HG03354 (cell line): Measurements from ENCODE around the gene UQCC5.

ENCODE experiments used
- ATAC-seq: cut with Tn5 transposase; IDR thresholded peaks from one replicate; pipeline ENCODE4 v1.9.1; 2021; ENCODE audit warnings: mild to moderate bottlenecking; ENCODE audit not compliant: unreplicated experiment, poor library complexity, severe bottlenecking

UQCC5 gene

DNA sequence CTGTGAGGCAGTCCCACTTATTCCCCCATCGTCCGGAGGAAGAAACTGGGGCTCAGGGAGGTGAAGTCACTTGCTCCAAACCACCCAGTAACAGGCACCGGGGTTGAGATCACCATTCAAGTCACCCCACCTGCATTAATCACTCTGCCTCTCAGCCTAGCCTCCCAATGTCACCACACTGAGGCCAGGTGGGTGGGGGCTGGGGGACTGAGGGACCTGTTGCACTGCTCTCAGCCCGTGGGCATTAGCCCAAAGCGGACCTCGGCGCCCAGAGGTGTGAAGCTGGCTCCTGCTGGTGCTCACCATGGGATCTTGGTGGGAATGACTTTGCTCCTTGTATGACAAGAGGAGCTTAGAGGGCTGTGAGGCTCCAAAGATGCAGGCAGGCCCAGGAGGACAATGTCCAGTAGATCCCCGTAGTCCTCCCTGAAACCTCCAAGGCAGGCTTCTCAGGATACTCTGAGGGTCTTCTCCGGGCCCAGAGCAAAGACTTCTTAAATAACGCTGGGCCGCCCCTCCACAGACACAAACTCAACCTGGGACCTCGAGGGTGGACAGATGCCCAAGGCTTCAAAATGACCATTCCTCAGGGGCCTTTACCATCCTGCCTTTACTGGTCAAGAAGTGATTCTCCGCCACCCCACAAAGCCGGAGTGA is 4.4 kb upstream of the UQCC5 start:
- no peak for ATAC-seq

DNA sequence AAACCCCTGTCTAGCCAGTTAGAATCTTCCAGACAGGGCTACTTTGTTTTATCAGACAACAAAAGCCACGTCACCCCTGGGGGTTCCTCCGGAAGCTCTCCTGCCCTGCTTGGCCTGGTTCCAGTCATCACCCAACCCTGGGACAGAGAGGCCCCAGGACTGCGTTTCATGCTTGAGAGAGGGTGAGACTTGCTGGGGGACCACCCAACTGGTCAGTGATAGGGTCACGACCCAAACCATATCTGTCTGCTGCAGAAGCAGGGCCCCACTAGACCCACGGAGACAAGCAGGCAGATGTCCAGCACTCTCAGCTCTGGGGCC is 3.9 kb upstream of the UQCC5 start:
- ATAC-seq: no peak

DNA sequence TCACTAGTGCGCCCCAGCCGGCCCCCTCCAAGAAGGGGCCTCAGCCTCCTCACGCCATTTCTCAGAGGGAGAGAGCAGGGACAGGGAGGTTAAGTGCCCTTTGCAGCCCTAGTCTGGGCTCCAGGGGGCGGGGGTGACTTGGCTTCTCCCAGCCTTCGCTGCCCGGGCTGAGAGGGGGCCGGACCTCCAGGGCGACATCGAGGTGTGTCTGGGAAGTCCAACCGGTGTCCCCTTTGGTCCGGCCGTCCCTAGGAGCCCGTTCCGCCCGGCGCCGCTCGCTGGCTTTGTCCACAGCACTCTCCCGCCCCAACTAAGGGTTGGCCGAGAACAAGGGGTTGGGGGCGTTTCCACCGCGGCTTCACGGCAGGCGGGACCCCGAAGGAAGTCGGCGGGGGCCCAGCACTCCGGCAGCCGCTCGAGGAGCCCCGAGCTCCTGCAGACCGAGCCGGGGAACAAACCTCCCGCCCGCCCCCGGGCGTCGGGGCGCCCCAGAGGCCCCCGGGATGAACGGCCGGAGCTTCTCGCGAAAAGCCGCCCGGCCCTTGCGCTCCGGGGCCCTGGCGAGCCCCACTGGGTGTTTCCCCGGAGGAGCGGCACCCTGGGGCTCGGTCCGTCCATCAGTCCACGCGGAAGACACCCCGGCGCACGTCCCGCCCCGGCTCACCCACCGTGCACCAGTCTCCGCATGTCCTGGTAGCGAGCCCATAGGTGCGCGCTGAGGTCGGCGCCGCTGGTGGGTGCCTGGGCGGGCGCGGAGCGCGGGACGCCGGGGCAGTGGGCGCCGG is 3.4 kb upstream of the UQCC5 start:
- peak; percentile 8 for ATAC-seq

DNA sequence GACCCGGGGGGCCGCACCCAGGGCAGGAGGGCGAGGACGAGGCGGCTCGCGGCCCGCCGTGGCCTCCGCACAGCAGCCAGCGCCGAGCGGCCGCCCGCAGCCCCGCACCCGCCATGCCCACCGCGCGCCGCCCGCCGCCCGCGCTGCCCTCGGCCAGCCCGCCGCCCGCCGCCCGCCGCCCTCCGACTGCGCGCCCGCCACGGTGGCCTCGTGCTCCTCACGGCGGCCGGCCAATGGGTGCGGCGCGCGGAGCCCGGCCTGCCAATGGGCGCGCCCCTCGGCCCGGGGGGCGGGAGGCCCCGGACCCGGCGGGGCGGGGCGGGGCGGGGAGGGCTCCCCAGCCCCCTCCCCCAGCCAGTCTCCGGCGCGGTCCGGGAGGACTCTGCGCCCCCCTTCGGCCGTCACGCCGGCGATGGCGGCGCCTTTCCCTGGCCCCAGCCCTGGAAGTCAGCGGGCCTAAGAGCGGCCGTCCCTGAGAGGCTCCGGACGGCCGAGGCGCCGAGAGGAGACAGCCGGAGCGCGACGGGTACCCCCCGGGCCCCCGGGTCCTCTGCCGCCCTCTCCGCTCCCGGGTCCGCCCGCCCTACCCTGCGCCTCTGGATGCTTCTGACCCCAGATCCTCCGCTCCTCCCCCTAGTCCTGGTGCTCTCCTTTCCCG is 2.7 kb upstream of the UQCC5 start, which contains the start of gene NT5DC2:
NT5DC2 (minus strand) TSS at position 235 of the 658 bp plus-strand sequence; CDS start at position 115, 120 bp downstream.
- ATAC-seq: peak; percentile 36

DNA sequence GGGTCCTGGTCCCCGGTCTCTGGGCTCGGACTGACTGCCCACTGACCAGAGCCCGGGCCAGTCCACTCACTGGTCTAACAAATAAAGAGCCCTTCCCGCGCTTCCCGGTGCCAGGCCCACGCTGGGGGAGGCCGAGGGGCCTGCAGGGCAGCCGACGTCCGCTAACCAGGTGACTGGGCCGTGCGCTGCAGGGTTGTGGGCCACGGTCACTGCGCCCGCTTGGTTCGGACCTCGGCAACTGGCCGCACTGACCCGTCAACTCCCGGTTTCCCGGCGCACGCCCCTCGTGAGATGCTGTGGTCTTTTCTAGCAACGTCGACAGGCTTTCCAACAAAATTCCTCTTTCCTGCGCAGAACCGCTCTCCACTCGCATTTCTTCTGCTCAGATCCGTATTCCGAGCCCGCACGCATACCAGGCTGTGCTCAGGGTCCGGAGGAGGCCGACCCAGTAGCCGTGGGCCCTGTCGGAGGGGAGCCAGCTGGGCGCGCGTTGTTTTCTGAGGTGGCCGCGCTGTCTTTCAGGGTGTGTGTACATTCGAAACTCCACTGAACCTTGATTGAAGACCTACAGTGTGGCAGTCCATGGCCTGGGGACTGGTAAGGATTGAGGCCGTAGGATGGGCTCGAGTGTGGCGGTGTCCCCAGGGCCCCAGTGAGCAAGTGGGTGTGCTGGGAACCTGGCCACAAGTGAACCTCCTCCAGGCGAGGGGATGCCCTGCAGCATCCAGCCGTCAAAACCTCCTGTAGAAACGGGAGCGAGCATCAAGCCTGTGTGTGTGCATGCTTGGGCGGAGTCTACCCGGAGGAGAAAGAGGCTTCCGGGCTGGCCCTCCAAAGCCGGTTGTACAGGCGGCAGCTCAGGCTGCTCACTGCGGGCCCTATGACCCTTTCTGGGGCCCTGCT is 1.9 kb upstream of the UQCC5 start:
- no peak for ATAC-seq

DNA sequence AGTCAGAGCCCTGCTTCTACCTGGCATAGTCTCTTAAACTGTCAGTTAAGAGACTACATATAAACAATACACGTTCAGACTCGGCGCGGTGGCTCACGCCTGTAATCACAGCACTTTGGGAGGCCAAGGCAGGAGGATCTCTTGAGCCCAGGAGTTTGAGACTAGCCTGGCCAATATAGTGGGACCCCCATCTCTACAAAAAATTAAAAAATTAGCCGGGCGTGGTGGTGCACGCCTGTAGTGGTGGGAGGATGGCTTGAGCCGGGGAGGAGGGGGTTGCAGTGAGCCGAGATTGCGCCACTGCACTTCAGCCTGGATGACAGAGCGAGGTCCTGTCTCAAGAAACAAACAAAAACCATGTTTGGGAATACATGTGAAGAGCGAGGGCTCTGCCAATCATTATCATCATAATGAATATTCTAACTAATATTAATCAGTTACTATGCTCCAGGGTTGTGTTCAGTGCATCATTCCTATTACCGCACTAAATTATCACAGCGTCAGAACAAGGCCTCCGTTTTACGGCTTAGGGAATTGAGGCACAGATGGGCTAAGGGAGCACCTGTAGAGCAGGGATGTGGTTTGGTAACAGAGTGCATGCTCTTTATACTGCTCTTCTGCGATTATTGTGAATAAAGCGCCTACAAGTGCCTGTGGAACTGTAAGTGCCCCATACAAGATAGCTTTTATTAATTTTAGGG is 844 bp upstream of the UQCC5 start:
- no peak for ATAC-seq

DNA sequence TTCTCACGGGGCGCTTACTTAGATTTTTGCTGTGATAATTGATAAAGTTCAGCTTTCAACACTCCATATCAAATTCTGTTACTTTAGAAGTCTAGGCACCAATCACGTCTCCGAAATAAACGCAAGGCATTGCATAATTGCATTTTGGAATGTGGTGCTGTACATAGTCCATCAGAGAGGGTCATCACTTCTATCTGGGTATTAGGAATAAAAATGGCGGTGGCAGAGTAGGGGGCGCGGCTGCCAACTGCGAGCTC is 365 bp upstream of the UQCC5 start:
- no peak for ATAC-seq

DNA sequence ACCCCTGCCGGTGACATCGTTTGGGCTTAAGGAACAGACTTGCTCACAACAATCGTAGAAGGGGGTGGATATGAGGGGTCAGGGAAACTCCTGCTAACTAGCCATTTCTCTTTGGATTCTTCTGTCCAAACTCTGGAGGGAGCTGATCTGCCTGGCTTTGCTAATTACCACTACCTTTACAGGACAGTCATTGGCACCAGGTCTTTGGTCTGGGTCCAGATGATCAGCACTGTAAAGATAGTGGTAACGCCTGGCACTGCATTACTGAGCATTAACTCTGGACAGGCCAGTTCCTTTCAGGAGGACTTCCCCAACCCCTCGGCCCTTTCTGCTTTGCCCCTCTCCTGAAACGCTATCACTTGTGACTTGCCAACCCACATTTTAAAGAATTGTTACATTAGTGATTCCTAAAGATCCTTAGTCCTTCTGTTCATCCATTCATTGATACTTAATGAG is 788 bp downstream of the UQCC5 start:
- ATAC-seq: no peak

DNA sequence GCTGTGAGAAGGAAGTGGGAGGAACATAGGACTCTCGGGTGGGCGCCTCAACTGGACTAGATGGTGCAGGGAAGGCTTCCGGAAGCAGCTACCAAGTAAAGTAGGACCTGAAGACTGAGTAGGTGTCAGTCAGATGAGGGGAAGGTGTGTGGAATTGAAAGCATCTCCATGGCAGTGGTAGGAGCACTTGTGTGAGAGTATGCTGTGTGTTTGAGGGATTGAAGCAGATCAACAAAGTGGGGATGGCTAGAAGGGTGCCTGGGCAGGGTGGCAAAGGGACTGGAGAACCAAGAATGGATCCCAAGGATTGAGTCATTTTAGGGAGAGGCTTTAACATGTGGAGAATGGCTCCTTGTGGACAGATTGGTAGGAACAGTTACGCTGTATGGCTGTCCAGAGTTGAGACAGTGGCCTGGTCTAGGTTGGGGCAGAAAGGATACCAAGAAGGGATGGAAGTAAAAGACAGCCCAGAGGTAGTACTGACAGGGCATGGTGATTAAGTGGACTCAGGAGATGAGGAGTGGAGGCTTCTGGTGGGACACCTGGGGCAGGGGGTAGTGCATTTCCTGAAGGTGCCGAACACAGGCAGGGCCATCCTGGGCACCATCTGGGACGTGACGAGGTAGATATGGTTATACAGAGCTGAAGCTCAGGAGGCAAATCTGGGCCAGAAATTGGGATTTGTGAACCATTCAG is 1.5 kb downstream of the UQCC5 start:
- ATAC-seq: no peak

DNA sequence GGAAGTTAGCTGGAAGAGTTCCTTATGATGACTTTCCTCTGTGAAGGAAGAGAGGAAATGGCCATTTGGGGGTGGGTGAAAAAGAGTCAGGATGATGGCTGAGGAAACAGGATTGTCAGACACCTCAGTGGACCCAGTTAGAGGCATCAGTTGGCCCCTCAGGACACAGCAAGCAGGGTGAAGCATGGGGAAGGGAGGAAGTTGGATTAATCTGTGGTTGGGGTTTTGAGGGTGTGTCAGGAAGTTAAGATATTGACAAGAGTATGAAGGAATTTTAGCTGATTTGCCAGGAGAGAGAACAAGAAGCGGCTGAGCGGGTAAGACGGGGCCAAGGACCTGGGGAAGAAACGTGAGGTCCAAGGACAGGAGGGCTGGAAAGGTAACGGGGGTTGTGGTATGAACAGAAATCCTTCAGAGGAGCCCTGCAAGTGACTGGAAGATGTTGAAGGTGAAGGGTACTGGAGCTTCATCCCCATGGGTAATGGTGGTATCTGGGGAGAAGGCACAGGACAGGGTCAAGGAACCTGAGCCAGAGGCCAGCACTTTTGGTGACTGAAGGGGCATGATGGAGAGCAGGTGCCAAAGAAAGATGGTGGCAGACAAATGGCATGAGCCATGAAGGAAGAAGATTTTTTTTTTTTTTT is 2.7 kb downstream of the UQCC5 start:
- ATAC-seq: no peak

DNA sequence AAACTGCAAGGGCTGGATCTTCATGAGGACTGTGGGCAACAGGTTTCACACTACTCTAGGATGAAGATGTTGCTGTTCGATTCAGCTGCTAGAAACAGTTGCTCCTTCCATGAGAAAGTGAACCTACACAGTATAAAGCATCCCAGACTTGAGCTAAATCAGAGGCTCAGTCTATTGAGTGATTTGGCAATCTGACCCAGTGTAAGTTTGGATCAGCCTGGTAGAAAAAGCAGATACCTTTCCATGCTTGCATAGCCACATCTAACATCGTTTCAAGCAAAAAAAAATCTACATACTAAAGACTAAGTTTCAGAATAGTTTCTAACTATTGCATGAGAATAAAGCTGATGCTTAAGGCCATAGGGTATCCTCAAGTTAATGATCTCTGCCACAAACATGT is 4.6 kb downstream of the UQCC5 start:
- no peak for ATAC-seq

DNA sequence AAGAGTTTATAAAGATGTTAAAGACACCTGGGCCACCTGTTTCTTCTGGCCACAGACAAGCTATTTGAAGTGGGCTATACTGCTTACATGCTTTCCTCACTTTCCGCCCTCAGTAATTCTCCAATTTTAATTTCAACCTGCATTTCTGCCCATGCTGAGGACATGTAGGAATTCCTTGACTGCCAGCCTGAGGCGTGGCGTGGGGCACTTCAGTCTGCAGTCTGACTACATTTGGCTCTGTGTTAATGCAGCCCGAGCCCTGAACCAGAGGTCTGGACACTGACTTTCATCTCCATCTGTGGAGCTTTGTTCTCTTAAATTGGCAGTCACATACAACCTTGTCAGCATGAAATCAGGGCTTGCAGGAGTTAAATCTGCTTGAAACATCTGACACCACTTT is 8.5 kb downstream of the UQCC5 start:
- no peak for ATAC-seq

DNA sequence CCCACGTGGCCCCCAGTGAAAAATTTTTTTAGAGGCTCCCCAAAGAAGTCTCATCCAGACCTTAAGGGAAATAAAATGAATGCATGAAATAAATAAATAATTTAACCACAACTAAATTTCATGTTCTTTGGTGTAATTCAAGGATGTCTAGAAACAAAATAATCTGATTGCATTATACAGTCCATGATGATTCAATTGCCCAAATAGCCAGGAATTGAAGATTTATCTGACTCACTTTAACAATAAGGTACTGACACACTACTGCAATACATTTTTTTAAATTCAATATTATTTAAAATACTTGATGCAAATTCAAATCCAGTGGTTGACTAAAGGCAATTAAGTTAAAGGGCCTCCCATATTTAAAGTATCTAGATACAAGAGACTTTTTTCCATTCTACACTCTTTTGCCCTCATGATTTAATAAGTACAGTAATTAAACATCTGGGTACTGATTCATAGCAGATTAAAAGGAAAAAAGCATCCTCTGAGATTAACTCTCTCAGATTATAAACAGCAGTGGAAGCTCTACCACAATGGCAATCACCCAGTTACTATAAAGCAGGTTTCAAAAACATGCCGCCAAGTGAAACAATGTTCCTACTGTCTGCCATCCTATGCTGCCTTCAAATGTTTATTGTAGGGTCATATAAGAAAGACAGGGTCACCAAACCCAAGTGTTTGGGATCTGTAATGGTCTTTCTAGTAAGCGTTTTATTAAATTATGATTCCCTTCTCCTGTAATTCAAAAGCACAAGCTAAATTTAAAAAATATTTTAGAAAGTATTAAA is 9.9 kb downstream of the UQCC5 start:
- no peak for ATAC-seq

DNA sequence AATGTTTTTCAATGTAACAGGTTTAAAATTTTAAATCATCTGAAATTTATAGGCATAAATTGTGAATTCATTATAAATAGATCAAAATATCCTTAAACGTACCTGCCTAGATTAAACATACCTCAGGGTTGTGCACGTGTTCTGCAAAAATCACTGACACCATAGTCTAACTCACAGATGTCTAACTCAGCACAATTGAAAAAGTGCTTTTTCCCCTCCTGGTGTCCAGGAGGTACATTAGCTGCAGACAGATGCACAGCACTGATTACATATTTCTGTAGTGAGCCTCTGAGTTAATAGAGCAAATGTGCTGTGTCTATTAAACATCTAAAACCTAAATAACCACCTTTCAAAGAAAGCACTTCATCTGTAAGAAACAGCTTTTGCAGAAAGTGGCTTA is 10.7 kb downstream of the UQCC5 start:
- no peak for ATAC-seq

DNA sequence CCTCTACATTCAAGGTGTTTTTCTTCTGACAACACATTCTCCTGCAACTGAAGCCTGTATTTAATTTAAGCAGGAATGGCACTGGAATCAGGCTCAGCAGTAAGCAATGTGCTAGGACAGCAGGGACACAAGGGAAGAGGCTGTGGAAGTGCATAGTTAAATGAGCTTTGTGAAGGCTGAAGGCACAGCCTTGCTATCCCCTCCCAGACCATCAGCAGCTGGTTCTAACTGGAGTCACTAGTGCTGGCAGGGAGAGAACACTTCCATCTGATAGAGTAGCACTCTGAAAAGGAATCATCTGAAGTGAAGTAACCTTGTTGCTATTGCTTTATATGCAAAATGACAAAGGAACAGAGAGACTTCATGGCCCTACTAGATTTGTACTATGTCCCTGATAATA is 14.7 kb downstream of the UQCC5 start:
- ATAC-seq: no peak

DNA sequence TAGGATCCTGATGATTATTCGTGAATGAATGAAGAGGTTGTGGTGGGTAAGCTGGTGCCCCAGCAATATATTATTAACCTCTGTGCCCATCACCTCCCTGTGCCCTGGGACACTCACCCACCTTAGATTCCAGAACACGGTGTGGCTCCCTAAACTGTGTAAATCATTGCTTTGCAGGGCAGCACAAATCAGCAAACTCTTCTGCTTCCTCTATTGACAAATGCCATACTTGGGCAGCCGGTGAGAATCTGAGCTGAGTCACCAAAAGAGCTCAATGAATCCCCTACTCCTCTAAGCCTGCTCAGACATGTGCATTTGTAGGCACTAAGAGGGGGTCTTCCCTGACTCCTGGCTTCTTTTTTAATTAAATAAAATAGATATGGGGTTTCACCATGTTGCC is 15.7 kb downstream of the UQCC5 start:
- ATAC-seq: no peak

DNA sequence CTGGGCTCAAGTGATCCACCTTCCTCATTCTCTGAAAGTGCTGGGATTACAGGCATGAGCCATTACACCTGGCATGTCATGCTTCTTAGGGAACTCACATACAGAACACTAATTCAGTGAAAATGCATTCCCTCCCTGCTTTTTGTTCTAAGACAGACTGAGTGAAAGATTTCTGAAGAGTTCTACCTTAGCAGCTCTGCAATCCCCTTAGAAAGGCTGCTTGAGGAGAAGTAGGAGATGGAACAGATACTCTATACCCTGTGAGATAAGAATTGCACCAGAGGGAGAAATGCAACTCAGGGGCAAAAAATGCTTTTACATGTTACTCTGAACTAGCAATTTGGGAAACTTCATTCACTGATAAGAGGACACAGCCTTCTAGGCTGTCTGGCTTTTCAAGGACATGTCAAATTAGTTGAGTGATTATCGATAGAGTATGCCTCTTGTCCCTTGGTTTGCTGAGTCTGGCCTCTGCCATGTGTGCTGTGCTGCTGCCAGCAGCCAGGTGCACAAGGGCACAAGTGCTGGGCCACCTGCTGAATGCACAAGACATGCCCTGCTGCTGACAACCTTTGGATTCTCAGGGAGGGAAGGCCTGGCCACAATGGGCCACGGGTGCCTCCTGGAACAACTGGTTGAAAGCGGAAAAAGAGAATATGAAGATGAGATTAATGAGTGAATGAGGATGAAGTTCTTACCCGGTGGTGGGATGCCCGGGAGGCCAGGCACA is 17.8 kb downstream of the UQCC5 start:
- no peak for ATAC-seq
